ENCODE data around the gene TULP1.

TULP1 gene

DNA sequence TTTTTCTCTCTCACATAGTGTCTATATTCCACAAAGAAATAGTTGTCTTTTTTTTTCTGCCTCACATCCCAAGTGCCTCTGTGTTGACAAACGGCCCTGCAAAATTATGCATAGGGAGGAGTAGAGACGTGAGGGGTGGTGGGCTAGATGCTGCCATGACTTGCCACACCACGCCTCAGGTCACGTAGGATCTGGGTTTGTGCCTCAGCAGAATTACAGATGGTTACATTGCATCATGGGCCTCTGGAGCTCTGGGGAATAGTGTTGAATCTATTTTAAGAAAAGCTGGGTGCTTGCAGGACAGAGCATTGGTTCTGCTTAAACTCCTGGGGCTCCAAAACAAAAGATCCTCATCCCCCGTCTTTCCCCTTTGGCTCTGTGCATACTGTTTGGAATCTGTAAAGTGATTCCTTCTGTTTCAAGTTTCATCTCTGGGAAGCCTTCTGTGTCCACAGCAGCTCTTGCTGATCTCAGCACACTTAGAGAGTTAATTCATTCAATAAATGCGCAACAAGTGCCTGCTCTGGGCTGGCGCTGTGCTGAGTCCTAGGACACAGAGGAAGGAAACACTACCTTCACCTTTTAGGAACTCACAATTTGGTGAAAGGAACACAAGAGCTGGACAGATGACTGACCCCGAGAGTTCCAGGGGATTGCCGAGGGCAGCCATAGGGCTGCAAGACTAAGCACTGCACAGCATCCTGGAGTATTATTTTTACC lies 58.1 kb downstream of the TULP1 start:
- Histone ChIP-seq H3K27ac (ENCODE audit: low read depth, low read length, poor library complexity, severe bottlenecking) (no peak overlapping the region), H3K4me1 (ENCODE audit: insufficient read depth, low read length, severe bottlenecking) (peaks cover 25% of the 10 kb centered on the region), H3F3A (ENCODE audit: insufficient read depth, low read length) (no peaks in the 10 kb centered on the region), H3K9ac (ENCODE audit: low read length) (no peak overlapping the region), H3K9me2 (ENCODE audit: low read depth, low read length) (no peaks in the 10 kb centered on the region), H3K79me2 (ENCODE audit: insufficient read depth, low read length) (no peaks in the 10 kb centered on the region), H4K20me1 (ENCODE audit: insufficient read depth, low read length) (no peaks in the 10 kb centered on the region), H3K9me3 (ENCODE audit: low read length) (no peaks in the 10 kb centered on the region), H3K27me3 (ENCODE audit: insufficient read depth, low read length) (no peaks in the 10 kb centered on the region; the same call in 1 of the 2 replicates), H2AFZ (ENCODE audit: low read length) (no peak overlapping the region), H3K4me3 (ENCODE audit: low read depth, low read length, poor library complexity, severe bottlenecking) (no peak overlapping the region), H3K36me3 (ENCODE audit: insufficient read depth, low read length) (peaks cover 14% of the 10 kb centered on the region; the same call in 1 of the 2 replicates), H3K4me2 (ENCODE audit: low read length) (no peak overlapping the region)
- TF ChIP-seq EZH2 (IDR thresholded peaks at IDR 0.05; ENCODE audit: borderline replicate concordance, low read length) = no peak
- TF ChIP-seq, protein P1, sequence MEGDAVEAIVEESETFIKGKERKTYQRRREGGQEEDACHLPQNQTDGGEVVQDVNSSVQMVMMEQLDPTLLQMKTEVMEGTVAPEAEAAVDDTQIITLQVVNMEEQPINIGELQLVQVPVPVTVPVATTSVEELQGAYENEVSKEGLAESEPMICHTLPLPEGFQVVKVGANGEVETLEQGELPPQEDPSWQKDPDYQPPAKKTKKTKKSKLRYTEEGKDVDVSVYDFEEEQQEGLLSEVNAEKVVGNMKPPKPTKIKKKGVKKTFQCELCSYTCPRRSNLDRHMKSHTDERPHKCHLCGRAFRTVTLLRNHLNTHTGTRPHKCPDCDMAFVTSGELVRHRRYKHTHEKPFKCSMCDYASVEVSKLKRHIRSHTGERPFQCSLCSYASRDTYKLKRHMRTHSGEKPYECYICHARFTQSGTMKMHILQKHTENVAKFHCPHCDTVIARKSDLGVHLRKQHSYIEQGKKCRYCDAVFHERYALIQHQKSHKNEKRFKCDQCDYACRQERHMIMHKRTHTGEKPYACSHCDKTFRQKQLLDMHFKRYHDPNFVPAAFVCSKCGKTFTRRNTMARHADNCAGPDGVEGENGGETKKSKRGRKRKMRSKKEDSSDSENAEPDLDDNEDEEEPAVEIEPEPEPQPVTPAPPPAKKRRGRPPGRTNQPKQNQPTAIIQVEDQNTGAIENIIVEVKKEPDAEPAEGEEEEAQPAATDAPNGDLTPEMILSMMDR (IDR thresholded peaks at IDR 0.05; ENCODE audit: low read length) = no peak

DNA sequence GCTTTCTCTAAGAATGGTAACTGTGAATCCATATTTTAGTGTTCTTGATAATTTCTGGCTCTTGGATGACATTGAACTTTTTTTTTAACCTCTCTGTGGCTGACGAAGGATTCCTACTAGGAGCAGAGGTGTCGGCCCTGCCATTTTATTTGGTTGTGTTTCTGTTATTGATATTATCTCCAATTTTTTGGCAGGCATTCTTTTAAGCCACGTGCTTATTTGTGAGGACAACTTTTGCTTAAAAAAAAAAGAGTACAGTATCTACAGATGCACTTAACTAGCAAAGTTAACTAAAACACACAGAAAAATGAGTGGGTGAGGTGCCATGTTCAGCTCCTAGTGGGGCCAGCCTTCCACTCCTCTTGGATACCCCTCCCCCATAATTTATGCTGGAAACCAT lies 59.5 kb downstream of the TULP1 start:
- no peaks in the 10 kb centered on the region for H3K79me2 ChIP-seq (ENCODE audit: insufficient read depth, low read length)
- H3K9ac ChIP-seq (ENCODE audit: low read length) = peak overlapping the region; percentile 68; the same call in 1 of the 2 replicates
- no peak overlapping the region for H3K27ac ChIP-seq (ENCODE audit: low read depth, low read length, poor library complexity, severe bottlenecking)
- H3K4me1 ChIP-seq (ENCODE audit: insufficient read depth, low read length, severe bottlenecking) = peaks cover 25% of the 10 kb centered on the region
- no peaks in the 10 kb centered on the region; the same call in 1 of the 2 replicates for H3K27me3 ChIP-seq (ENCODE audit: insufficient read depth, low read length)
- no peaks in the 10 kb centered on the region for H3K9me3 ChIP-seq (ENCODE audit: low read length)
- H3K36me3 ChIP-seq (ENCODE audit: insufficient read depth, low read length) = peaks cover 6% of the 10 kb centered on the region; the same call in 1 of the 2 replicates
- TF ChIP-seq, protein P1 (IDR thresholded peaks at IDR 0.05; ENCODE audit: low read length) = no peak
- no peak for TF ChIP-seq EZH2 (IDR thresholded peaks at IDR 0.05; ENCODE audit: borderline replicate concordance, low read length)
- H3F3A ChIP-seq (ENCODE audit: insufficient read depth, low read length) = no peaks in the 10 kb centered on the region
- no peaks in the 10 kb centered on the region for H3K9me2 ChIP-seq (ENCODE audit: low read depth, low read length)
- no peak overlapping the region for H2AFZ ChIP-seq (ENCODE audit: low read length)
- H4K20me1 ChIP-seq (ENCODE audit: insufficient read depth, low read length) = no peaks in the 10 kb centered on the region
- peak overlapping the region; percentile 70 for H3K4me2 ChIP-seq (ENCODE audit: low read length)
- peak overlapping the region; percentile 73 for H3K4me3 ChIP-seq (ENCODE audit: low read depth, low read length, poor library complexity, severe bottlenecking)

DNA sequence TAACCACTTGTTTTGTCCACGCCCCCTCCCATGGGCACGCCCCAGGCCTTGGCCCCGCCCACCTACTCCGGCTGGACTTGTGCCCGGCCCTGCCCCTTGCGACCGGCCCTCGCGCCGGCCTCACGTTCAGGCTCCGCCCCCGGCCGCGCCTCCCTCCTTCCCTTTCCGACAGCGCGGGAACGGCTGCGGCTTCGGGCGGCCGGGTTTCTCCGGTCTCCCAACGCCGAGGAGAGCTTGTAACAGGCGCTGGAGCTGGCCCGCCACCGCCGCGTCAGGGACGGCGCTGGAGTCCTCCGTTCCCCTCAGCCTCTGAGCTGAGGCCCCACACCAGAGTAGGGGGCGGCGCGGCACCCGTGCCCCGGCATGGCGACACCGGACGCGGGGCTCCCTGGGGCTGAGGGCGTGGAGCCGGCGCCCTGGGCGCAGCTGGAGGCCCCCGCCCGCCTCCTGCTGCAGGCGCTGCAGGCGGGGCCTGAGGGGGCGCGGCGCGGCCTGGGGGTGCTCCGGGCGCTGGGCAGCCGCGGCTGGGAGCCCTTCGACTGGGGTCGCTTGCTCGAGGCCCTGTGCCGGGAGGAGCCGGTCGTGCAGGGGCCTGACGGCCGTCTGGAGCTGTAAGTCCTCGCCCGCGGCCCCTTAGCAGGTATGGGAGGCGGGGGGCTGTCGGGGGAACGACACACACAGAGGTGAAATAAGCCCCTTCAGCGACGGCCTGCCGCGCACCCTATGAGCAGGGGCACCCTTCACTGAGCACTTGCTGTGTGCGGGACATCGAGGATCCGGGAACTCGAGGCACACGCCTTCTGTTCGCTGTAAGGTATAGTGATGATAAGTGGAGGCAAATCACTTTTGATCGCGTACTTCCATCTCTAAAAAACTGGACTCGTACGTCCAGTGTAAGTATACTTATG lies 60.3 kb downstream of the TULP1 start, which contains the start of gene FANCE:
Gene FANCE (plus strand): TSS at position 156 of the 908 bp plus-strand sequence. CDS start 208 bp downstream, at position 364.
- no peak for TF ChIP-seq EZH2 (IDR thresholded peaks at IDR 0.05; ENCODE audit: borderline replicate concordance, low read length)
- TF ChIP-seq, protein P1 (IDR thresholded peaks at IDR 0.05; ENCODE audit: low read length) = no peak
- no peak within 1 kb of the TSS for H3K27ac ChIP-seq (ENCODE audit: low read depth, low read length, poor library complexity, severe bottlenecking)

More for the DNA sequence above, 60.3 kb downstream of the TULP1 start, which contains the start of gene FANCE:
- no peaks in the 10 kb centered on the region; the same call in 1 of the 2 replicates for H3K27me3 ChIP-seq (ENCODE audit: insufficient read depth, low read length)
- H3K79me2 ChIP-seq (ENCODE audit: insufficient read depth, low read length) = no peaks in the 10 kb centered on the region
- H3F3A ChIP-seq (ENCODE audit: insufficient read depth, low read length) = no peaks in the 10 kb centered on the region
- H3K9ac ChIP-seq (ENCODE audit: low read length) = peak within 1 kb of the TSS; percentile 68
- H3K36me3 ChIP-seq (ENCODE audit: insufficient read depth, low read length) = peaks cover 6% of the 10 kb centered on the region; the same call in 1 of the 2 replicates
- H3K4me3 ChIP-seq (ENCODE audit: low read depth, low read length, poor library complexity, severe bottlenecking) = peak within 1 kb of the TSS; percentile 73
- no peaks in the 10 kb centered on the region for H3K9me2 ChIP-seq (ENCODE audit: low read depth, low read length)
- peak within 1 kb of the TSS; percentile 70 for H3K4me2 ChIP-seq (ENCODE audit: low read length)
- no peak within 1 kb of the TSS for H2AFZ ChIP-seq (ENCODE audit: low read length)
- H3K4me1 ChIP-seq (ENCODE audit: insufficient read depth, low read length, severe bottlenecking) = peaks cover 25% of the 10 kb centered on the region
- H3K9me3 ChIP-seq (ENCODE audit: low read length) = no peaks in the 10 kb centered on the region
- H4K20me1 ChIP-seq (ENCODE audit: insufficient read depth, low read length) = no peaks in the 10 kb centered on the region
